Activated CD4-positive, alpha-beta T cell treated with anti-CD3 and anti-CD28 coated beads, Interleukin-2, amount 50 U/mL, for 16 hours (primary cell): ENCODE data around the gene TNNI2.
"Not testable (repeated sequence)": the region's sequence is repeated elsewhere in the genome, so short reads cannot be mapped to it uniquely, and the experiment has no call there.

ENCODE experiments used
- DNase-seq: peaks from one replicate; pipeline ENCODE4 v3.0.0-alpha.2; 2020

TNNI2 gene

DNA sequence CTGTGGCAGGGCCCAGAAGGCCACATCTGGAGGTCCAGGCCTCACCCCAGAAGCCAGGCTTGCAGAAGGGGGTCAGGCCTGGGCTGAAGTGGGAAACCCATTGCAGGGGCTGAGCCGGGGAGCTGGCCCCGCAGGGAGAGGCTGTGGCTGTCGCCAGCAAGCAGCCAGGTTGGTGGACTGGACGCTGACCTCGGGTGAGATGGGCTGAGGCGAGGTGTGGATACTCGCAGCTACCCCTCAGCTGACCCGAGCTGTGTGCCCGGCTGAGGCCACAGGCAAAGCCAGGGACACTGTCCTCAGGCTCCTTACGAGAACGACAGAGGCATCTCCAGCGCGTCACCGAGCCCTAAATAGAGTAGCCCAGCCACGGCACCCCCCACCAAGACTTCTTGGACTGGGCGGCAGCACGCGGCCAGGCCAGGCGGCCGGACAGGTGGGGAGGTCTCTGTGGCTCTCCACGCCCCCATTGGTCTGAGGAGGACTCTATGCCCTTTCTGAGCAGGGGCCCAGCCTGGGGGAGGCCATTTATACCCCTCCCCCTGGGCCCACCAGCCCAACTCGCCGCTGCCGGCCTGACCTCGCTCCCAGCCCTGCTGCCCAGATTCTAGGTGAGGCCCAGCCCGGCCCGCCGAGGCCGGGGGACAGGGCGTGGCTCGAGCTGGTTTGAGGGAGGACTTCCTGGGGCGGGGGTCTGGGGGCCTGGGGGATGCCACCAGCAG, at the start of gene TNNI2:
Gene TNNI2, plus strand, starts transcription at position 556 of the 719 bp plus-strand sequence. CDS start 716 bp downstream, outside the sequence.
- no peak for DNase-seq

- DNase-seq = no peak
Observed at GRCh38 chr11:1791912-1792311, 46.9 kb upstream of the TNNI2 start.

- peak; percentile 16 for DNase-seq
Observed at GRCh38 chr11:1792461-1792860, 46.3 kb upstream of the TNNI2 start.

GRCh38 chr11:1793081-1793480, 45.7 kb upstream of the TNNI2 start:
- DNase-seq = no peak

DNA sequence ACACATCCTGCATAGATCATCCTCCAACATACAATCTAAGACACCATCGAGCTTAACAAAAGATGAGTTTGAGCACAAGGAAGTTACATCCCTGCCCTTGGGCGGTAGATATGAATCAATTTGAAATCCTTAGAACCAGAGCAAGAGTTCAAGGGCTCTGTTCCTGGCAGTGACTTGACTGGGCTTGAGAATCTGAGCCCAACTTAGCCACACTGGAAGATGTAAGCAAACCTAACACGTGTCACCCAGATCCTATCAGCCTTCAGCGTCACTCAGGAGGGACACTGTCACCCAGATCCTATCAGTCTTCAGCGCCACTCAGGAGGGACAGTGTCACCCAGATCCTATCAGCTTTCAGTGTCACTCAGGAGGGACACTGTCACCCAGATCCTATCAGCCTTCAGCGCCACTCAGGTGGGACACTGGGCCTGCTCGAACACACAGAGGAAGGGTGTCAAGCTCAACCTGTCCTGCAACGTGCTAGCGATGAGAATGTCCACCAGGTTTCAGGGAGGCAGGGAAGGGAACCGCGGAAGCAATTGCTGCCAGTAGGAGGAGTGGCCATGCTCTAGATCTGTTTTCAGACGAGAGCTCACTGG, 42.3 kb upstream of the TNNI2 start:
- DNase-seq = no peak

DNA sequence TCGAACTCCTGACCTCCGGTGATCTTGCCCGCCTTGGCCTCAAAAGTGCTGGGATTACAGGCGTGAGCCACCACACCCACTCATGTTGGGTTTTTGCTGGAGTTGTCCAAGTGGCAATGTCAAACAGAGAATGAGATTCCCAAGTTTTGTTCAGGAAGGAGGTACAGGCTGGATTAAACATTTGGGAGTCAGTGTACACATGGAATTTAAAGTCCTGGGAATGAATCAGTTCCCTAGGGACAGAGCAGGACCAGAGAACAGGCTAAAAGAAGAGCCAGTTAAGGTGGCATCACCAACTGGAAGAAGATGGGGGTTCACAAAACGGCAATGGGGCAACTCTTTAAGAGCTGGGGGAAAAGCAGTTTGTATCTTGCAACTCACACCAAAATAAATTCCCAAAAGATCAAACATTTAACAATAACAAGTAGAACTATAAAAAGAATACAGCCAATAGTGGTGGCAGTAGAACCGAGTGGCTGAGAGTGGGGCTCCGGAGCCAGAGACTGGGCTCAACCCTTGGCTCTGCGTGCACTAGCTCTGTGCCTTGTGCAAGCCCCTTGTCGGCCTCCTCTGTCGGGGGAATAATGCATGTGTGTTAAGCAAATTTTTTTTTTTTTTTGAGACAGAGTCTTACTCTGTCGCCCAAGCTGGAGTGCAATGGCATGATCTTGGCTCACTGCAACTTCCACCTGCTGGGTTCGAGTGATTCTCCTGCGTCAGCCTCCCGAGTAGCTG, 41.2 kb upstream of the TNNI2 start:
- no peak for DNase-seq

GRCh38 chr11:1803246-1803645, 35.5 kb upstream of the TNNI2 start:
- no peak for DNase-seq

- not testable (repeated sequence) for DNase-seq
Observed at GRCh38 chr11:1803835-1804519, 34.8 kb upstream of the TNNI2 start.

DNA sequence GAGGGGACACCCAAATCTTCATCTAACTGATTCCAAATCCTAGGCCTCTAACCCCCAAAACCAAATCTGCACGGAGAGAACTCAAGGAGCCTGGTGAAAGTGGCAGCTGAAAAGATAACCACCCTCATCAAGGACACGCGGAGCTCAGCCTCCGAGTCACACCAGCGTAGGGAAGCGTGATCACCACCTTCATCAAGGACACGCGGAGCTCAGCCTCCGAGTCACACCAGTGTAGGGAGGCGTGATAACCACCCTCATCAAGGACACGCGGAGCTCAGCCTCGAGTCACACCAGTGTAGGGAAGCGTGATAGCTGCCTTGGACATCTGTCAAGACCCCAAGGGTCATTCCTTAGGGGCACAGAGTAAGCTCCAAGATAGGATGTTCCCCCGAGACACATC, 33.3 kb upstream of the TNNI2 start:
- DNase-seq = no peak

DNA sequence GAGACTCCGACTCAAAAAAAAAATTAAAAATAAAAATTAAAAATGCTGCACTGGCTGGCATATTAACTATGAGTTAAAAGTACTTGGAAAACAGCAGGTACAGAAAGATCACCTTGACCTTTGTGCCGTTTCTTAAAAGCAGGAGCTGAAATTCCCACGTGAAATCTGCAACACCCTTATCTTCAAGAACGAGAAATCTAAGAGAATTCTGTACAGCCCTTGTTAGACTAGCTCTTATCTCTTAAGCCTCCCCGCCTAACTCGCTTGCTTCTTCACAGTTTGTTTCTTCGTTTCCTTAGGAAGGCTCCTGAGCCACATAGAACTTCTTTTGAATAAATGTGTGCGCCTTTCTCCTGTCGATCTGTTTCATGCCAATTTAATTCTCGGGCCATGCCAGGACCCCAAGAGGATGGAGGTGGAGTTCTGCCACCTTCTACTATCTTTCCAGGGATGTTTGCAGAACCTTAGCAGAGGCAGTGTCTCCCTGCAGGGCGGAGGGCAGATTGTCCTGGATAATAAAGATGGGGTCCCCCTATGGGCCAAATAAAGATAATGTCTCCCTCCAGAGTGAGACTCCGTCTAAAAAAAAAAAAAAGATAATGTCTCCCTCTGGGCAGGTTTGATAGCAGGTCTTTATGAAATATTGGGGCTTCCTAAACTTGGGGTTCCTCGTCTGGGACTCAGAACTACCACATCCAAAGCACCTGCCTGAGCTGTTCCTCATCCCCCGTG, 31.4 kb upstream of the TNNI2 start:
- no peak for DNase-seq

GRCh38 chr11:1810761-1811160, 28.0 kb upstream of the TNNI2 start:
- no peak for DNase-seq

GRCh38 chr11:1812274-1812673, 26.5 kb upstream of the TNNI2 start:
- no peak for DNase-seq

GRCh38 chr11:1812801-1813200, 26.0 kb upstream of the TNNI2 start:
- DNase-seq = no peak

DNA sequence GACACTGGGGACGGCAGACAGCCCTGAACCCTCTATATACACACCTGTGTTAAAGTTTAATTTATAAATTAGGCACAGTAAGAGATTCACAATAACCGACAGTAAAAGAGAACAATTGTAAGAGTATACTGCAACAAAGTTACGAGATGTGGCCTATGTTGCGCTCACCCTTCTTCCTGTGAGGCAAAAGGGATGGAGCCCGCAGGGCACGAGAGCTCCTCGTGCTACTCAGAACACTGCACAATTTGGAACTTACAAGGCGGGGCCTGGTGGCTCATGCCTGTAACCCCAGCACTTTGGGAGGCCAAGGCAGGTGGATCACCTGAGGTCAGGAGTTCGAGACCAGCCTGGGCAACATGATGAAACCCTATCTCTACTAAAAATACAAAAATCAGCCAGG, 25.4 kb upstream of the TNNI2 start:
- not testable (repeated sequence) for DNase-seq

DNA sequence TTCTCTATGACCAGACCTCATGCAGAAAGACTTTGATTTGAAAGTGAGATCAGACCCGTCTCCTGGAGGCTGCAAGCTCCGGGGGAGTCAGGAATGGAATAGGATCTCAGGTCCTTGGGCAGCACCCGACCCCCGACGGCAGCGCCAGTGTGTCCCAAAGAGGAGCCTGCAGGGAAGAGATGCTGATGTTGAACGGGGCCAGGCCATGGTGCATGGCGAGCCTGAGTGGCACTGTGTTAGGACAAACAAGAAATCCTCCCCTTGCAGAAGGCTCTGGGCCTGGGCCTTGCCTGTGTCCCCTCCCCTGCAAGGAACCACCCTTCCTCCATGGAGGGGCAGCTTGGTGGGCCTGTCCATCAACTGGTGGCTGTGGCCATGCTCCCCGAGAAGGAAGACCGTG, 24.1 kb upstream of the TNNI2 start:
- no peak for DNase-seq

- DNase-seq = no peak
Observed at GRCh38 chr11:1815311-1815710, 23.5 kb upstream of the TNNI2 start.

GRCh38 chr11:1815751-1816150, 23.0 kb upstream of the TNNI2 start:
- no peak for DNase-seq

DNA sequence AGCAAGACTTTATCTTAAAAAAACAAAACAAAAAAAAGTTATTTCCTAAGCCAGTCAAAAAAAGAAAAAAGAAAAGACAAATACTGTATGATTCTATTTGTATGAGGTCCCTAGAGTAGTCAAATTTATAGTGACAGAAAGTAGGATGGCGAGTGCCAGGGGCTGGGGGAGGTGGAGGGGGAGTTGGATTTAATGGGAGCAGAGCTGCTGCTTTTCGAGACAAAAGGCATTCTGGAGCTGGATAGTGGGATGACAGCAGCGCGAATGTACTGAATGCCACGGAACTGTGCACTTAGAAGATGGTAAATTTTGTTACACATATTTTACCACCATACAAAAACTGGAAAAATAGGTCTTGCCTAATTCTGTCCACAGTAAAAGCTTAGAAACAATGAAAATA, 21.8 kb upstream of the TNNI2 start:
- DNase-seq = no peak

DNA sequence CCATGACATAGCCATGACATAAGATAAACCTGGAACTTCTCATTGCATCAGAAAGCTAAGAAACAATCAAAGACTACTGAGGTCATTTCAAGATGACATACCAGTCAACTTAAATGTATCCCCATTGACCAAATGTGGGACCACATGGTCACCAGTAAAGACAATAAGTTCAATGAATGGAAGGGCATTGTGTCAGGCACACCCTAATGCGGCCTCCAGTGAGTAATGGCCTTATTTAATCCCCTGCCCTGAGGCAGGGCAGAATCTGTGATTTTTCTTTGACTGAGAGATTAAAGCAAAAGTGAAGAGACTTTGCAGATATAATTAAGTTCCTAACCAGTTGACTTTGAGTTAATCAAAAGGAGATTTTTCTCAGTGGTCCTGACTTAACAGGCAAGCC, 21.3 kb upstream of the TNNI2 start:
- DNase-seq = no peak

DNA sequence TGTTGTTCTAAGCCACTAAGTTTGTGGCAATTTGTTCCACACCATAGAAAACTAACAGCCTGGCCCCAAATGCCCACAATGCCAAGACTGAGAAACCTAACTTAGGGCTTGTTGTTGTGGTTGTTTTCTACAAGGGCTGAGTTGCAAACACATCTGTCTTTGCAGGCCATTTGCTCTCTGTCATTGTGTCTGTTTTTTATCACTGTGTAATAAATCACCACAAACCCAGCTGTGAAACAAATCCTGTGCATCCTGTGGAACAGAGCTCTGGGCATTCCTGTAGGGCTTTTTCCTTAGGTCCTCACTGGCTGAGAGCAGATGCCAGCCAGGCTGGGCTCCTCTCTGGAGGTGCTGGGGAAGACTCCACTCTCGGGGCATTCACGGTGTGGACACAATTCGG, 19.7 kb upstream of the TNNI2 start:
- no peak for DNase-seq

- DNase-seq = no peak
Observed at GRCh38 chr11:1820463-1821325, 18.1 kb upstream of the TNNI2 start.

DNA sequence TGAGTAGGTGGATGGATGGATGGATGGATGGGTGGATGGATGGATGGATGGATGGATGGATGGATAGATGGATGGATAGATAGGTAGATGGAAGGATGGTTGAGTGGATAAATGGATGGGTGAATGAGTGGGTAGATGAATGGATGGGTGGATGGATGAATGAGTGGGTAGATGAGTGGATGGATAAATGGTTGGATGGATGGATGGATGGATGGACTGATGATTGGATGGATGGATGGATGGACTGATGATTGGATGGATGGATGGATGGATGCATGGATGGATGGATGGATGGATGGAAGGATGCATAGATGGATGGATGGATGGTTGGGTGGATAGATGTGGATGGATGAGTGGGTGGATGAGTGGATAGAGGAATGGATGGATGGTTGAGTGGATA, 17.2 kb upstream of the TNNI2 start:
- no peak for DNase-seq
